Glutamatergic neuron (in vitro differentiated cells): ENCODE measurements around the gene NFKBIA. TPM values are rescaled to one million over a fixed set of nuclear protein-coding genes. Genes with fewer than 3 reads are reported as not detected.
"Not testable (repeated sequence)": the region's sequence is repeated elsewhere in the genome, so short reads cannot be mapped to it uniquely, and the experiment has no call there.

ENCODE experiments used
- DNase-seq: peaks from one replicate; pipeline ENCODE4 v3.0.0; 2022
- H3K27ac Mint-ChIP-seq: one replicate; pipeline ENCODE4 v1.8.0; 2020; ENCODE audit warnings: mild to moderate bottlenecking, mixed read lengths, inconsistent platforms; ENCODE audit not compliant: unreplicated experiment
- H3K27me3 Mint-ChIP-seq: one replicate; pipeline ENCODE4 v1.8.0; 2020; ENCODE audit warnings: mild to moderate bottlenecking, moderate library complexity, mixed read lengths, inconsistent platforms; ENCODE audit not compliant: unreplicated experiment
- H3K36me3 Mint-ChIP-seq: one replicate; pipeline ENCODE4 v1.8.0; 2020; ENCODE audit warnings: mild to moderate bottlenecking, mixed read lengths, inconsistent platforms; ENCODE audit not compliant: unreplicated experiment
- H3K4me1 Mint-ChIP-seq: one replicate; pipeline ENCODE4 v1.8.0; 2020; ENCODE audit warnings: mild to moderate bottlenecking, low read depth, mixed read lengths, inconsistent platforms; ENCODE audit not compliant: unreplicated experiment
- H3K4me3 Mint-ChIP-seq: one replicate; pipeline ENCODE4 v1.8.0; 2020; ENCODE audit warnings: mild to moderate bottlenecking, mixed read lengths, inconsistent platforms; ENCODE audit not compliant: unreplicated experiment
- H3K9me3 Mint-ChIP-seq: one replicate; pipeline ENCODE4 v1.8.0; 2020; ENCODE audit warnings: mild to moderate bottlenecking, moderate library complexity, mixed read lengths, inconsistent platforms; ENCODE audit not compliant: unreplicated experiment
- total RNA-seq: library from RNA; stranded (reverse); fragmentation: NEBNext Ultra II Directional; extraction: Animal tissue kit (Norgen Biotek cat#: 25700); gene quantifications from one replicate; pipeline ENCODE4 v1.2.1, GENCODE V29; 2021; ENCODE audit not compliant: unreplicated experiment
- TF ChIP-seq, protein P1 (sequence below): fragments of 200-600 bp; sonication (generic); IDR thresholded peaks from one replicate; pipeline ENCODE4 v1.5.0; 2021; ENCODE audit not compliant: partially characterized antibody, unreplicated experiment

NFKBIA gene
- total RNA-seq, 1 donor from 2014 or later = 20.1 TPM

DNA sequence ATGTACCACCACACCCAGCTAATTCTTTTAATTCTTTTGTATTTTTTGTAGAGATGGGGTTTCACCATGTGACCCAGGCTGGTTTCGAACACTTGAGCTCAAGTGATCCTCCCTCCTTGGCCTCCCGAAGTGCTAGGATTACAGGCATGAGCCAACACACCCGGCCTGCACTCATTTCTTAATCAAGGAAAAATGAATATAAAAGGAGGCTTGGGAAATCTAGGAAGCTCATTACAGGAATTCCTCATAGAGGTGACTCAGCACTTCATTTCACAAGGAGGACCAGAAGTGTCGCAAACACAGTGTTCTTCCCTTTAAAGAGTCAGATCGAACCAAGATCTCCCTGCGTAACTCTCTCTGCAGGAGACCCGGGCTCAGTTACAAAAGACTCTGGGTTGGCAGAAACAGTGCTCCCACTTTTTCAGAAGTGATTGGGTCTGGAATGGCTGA is 30.3 kb downstream of the NFKBIA start:
- Mint-ChIP-seq H3K36me3 (peaks cover 4% of the 10 kb centered on the region), H3K27me3 (no peaks in the 10 kb centered on the region), H3K27ac (no peak overlapping the region), H3K4me1 (no peaks in the 10 kb centered on the region), H3K9me3 (no peaks in the 10 kb centered on the region), H3K4me3 (no peak overlapping the region)
- no peak for DNase-seq
- TF ChIP-seq, protein P1, sequence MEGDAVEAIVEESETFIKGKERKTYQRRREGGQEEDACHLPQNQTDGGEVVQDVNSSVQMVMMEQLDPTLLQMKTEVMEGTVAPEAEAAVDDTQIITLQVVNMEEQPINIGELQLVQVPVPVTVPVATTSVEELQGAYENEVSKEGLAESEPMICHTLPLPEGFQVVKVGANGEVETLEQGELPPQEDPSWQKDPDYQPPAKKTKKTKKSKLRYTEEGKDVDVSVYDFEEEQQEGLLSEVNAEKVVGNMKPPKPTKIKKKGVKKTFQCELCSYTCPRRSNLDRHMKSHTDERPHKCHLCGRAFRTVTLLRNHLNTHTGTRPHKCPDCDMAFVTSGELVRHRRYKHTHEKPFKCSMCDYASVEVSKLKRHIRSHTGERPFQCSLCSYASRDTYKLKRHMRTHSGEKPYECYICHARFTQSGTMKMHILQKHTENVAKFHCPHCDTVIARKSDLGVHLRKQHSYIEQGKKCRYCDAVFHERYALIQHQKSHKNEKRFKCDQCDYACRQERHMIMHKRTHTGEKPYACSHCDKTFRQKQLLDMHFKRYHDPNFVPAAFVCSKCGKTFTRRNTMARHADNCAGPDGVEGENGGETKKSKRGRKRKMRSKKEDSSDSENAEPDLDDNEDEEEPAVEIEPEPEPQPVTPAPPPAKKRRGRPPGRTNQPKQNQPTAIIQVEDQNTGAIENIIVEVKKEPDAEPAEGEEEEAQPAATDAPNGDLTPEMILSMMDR = no peak

DNA sequence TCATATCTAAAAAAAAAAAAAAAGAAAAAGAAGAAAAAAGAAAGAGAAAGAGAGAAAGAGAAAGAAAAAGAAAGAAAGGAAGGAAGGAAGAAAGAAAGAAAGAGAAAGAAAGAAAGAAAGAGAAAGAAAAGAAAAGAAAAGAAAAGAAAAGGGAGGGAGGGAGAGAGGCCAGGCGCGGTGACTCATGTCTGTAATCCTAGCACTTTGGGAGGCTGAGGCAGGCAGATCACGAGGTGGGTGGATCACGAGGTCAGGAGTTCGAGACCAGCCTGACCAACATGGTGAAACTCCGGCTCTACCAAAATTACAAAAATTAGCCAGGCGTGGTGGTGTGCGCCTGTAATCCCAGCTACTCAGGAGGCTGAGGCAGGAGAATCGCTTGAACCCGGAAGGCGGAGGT is 31.3 kb downstream of the NFKBIA start:
- DNase-seq = not testable (repeated sequence)

DNA sequence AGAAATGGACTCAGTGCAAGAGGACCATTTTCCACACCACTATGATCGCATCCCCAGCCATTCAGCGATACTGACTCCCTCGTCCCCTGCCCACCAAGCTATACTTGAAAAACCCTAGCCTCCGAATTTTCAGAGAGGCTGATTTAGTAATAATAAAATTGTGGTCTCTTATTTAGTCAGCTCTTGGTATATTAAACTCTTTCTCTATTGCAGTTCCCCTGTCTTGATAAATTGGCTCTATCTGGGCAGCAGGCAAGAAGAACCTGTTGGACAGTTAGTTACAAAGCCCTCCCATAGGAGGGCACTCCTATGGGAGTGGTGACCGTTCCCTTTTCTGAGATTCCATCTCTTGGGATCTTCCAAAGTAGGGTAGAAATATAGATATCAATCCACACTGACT is 33.6 kb downstream of the NFKBIA start:
- H3K36me3 Mint-ChIP-seq = peaks cover 4% of the 10 kb centered on the region

More for the DNA sequence above, 31.3 kb downstream of the NFKBIA start:
- not testable (repeated sequence) for H3K4me3 Mint-ChIP-seq, H3K27me3 Mint-ChIP-seq, H3K36me3 Mint-ChIP-seq, H3K27ac Mint-ChIP-seq, H3K4me1 Mint-ChIP-seq, H3K9me3 Mint-ChIP-seq

DNA sequence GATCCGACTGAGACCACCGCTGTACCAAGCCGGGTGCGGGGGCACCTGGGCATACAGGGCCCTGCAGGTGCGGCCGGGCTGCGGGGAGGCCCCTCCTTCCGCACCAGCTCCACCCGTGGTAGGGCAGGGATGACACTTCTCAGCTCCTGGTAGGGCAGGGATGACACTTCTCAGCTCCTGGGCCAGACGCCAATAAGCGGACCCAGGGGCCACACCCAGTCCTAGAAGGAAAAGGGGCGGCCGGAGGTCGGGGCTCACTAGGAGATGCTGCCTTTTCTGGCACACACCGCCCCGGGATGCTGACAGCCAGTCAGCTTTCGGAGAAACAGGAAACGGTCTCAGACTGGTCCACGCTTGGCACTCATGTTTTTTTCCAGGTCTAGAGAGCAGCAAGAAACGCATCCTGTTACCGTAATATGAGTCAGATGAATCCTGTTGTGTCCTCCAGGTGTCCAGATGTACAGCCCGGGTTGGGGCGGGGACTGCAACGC is 34.8 kb downstream of the NFKBIA start:
- TF ChIP-seq, protein P1 = no peak
- DNase-seq = no peak
- Mint-ChIP-seq H3K4me3 (no peak overlapping the region), H3K27ac (no peak overlapping the region), H3K9me3 (no peaks in the 10 kb centered on the region), H3K27me3 (no peaks in the 10 kb centered on the region), H3K36me3 (peaks cover 4% of the 10 kb centered on the region), H3K4me1 (peaks cover 2% of the 10 kb centered on the region)

More for the DNA sequence above, 33.6 kb downstream of the NFKBIA start:
- DNase-seq = no peak
- no peak overlapping the region for H3K4me3 Mint-ChIP-seq
- no peak overlapping the region for H3K27ac Mint-ChIP-seq
- TF ChIP-seq, protein P1 = no peak
- no peaks in the 10 kb centered on the region for H3K9me3 Mint-ChIP-seq
- peaks cover 2% of the 10 kb centered on the region for H3K4me1 Mint-ChIP-seq
- no peaks in the 10 kb centered on the region for H3K27me3 Mint-ChIP-seq

DNA sequence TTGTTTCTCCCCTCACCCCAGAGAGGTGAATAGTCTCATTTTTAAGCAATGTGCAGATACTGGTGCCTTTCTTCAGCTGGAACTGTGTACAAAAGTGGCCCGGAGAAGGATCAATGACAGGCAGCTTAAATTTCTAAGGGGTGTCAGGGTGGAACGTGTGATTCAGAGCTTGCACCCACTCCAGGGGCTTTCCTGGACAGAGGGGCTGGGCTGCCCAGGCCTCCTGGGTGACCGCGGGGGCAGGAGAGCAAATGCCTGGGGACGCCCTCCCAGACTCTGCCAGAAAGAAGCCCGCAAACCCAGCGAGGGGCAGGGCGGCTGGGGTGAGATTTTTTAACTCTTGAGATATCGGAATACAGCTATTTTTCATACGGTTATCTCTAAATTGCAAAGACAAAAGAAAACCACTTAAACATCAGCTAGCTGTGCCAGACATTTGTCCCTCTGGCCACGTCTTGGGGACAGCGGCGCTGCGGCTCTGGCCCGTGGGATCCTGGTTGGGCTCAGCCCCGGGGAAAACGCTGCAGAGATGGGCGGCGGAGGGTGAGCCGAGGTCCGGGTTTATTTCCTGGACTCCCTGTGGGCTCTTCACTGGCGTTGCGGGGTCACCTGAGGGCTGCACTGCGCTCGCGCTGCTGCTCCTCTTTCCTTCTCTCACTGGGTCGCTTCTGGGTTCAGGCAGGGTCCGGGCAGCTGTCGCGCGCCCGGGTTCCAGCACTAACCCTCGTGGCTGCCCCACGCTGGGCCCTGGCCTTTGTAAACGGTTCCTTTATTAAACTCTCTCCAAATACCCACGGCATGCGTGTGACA is 35.8 kb downstream of the NFKBIA start:
- Mint-ChIP-seq H3K36me3 (peaks cover 4% of the 10 kb centered on the region), H3K27me3 (no peaks in the 10 kb centered on the region), H3K4me1 (peaks cover 2% of the 10 kb centered on the region), H3K4me3 (no peak overlapping the region), H3K27ac (no peak overlapping the region), H3K9me3 (no peaks in the 10 kb centered on the region)
- TF ChIP-seq, protein P1 = no peak
- no peak for DNase-seq
